GM18526 (cell line): Measurements from ENCODE around the gene KCNK6.

Experiments used
- POLR2A ChIP-seq: IDR thresholded peaks from 3 replicates; pipeline ENCODE4 v1.6.1; 2011; ENCODE audit not compliant: insufficient read length; ENCODE audit errors: extremely low read depth

Gene KCNK6

GRCh38 chr19:38319421-38320258, at the start of gene KCNK6:
TSS of gene KCNK6 (plus strand) at chr19:38319845. CDS start at chr19:38319951, 106 bp downstream.
- TF ChIP-seq POLR2A = peak; percentile 38

- TF ChIP-seq POLR2A = no peak
Observed at GRCh38 chr19:38270587-38271167, 49.0 kb upstream of the KCNK6 start.

- no peak for TF ChIP-seq POLR2A
Observed at GRCh38 chr19:38273499-38273898, 46.1 kb upstream of the KCNK6 start.

- TF ChIP-seq POLR2A = no peak
Observed at GRCh38 chr19:38274739-38275138, 44.9 kb upstream of the KCNK6 start.

- no peak for TF ChIP-seq POLR2A
Observed at GRCh38 chr19:38276942-38277517, 42.6 kb upstream of the KCNK6 start.

- TF ChIP-seq POLR2A = no peak
Observed at GRCh38 chr19:38277549-38277948, 42.1 kb upstream of the KCNK6 start.

GRCh38 chr19:38277969-38278680, 41.5 kb upstream of the KCNK6 start:
- TF ChIP-seq POLR2A = no peak

- TF ChIP-seq POLR2A = no peak
Observed at GRCh38 chr19:38278751-38279150, 40.9 kb upstream of the KCNK6 start.

- TF ChIP-seq POLR2A = no peak
Observed at GRCh38 chr19:38280030-38280921, 39.4 kb upstream of the KCNK6 start.

GRCh38 chr19:38281811-38282566, 37.7 kb upstream of the KCNK6 start:
- TF ChIP-seq POLR2A = no peak

GRCh38 chr19:38283271-38283670, 36.4 kb upstream of the KCNK6 start:
- no peak for TF ChIP-seq POLR2A

- TF ChIP-seq POLR2A = no peak
Observed at GRCh38 chr19:38284422-38284821, 35.2 kb upstream of the KCNK6 start.

GRCh38 chr19:38285567-38285966, 34.1 kb upstream of the KCNK6 start:
- no peak for TF ChIP-seq POLR2A

- TF ChIP-seq POLR2A = no peak
Observed at GRCh38 chr19:38287604-38288003, 32.0 kb upstream of the KCNK6 start.

- TF ChIP-seq POLR2A = no peak
Observed at GRCh38 chr19:38288123-38288855, 31.4 kb upstream of the KCNK6 start.
